Measurements from ENCODE around the gene CACNA2D4.

DNA sequence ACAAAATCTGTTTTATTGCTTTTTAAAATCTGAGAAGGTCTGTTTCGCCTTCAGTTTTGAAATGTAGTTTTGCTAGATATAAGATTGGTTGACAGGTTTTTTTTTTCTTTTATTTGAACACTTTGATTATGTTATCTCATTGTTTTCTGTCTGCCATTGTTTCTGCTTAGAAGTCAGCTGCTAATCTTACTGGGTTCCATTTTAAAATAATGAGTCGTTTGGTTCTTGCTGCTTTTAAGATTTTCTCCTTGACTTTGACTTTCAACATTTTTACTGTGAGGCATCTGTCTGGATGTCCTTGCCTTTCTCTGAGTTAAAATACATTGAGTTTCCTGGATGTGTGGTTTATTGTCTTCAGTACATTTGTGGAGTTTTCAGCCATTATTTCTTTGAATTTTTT lies 170.8 kb downstream of the CACNA2D4 start:
- TF ChIP-seq EZH2 (IDR thresholded peaks at IDR 0.05) (no peak), POLR2A (IDR thresholded peaks at IDR 0.05; ENCODE audit: borderline replicate concordance, extremely low read depth, insufficient read depth, insufficient read length) (no peak), POLR2AphosphoS5 (IDR thresholded peaks at IDR 0.05; ENCODE audit: low read depth, low read length) (no peak), TCF7L2 (IDR thresholded peaks at IDR 0.05; ENCODE audit: borderline replicate concordance, extremely low read depth, insufficient read depth, insufficient read length) (no peak), RAD21 (IDR thresholded peaks at IDR 0.05; ENCODE audit: low read depth) (no peak)
- TF ChIP-seq, protein P1, sequence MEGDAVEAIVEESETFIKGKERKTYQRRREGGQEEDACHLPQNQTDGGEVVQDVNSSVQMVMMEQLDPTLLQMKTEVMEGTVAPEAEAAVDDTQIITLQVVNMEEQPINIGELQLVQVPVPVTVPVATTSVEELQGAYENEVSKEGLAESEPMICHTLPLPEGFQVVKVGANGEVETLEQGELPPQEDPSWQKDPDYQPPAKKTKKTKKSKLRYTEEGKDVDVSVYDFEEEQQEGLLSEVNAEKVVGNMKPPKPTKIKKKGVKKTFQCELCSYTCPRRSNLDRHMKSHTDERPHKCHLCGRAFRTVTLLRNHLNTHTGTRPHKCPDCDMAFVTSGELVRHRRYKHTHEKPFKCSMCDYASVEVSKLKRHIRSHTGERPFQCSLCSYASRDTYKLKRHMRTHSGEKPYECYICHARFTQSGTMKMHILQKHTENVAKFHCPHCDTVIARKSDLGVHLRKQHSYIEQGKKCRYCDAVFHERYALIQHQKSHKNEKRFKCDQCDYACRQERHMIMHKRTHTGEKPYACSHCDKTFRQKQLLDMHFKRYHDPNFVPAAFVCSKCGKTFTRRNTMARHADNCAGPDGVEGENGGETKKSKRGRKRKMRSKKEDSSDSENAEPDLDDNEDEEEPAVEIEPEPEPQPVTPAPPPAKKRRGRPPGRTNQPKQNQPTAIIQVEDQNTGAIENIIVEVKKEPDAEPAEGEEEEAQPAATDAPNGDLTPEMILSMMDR (IDR thresholded peaks at IDR 0.05 in 2 of 3, conservative IDR thresholded peaks at IDR 0.05 in 1 of 3; ENCODE audit: borderline replicate concordance in 1 of 3, insufficient read depth in 1 of 3, low read depth in 2 of 3, low read length in 2 of 3) = no peak
- TF ChIP-seq, protein P2, sequence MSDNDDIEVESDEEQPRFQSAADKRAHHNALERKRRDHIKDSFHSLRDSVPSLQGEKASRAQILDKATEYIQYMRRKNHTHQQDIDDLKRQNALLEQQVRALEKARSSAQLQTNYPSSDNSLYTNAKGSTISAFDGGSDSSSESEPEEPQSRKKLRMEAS (IDR thresholded peaks at IDR 0.05) = no peak
